ENCODE data around the gene TARS3. TPM values are rescaled to one million over a fixed set of nuclear protein-coding genes. Genes with fewer than 3 reads are reported as not detected.
"Not testable (repeated sequence)": the region's sequence is repeated elsewhere in the genome, so short reads cannot be mapped to it uniquely, and the experiment has no call there.

The TARS3 gene
- total RNA-seq, 4 donors from 2014 or later, result 11.4 to 20.5 (median 15.3) TPM

GRCh38 chr15:101637516-101637915 lies 86.8 kb downstream of the TARS3 start:
- TF ChIP-seq, protein P1, sequence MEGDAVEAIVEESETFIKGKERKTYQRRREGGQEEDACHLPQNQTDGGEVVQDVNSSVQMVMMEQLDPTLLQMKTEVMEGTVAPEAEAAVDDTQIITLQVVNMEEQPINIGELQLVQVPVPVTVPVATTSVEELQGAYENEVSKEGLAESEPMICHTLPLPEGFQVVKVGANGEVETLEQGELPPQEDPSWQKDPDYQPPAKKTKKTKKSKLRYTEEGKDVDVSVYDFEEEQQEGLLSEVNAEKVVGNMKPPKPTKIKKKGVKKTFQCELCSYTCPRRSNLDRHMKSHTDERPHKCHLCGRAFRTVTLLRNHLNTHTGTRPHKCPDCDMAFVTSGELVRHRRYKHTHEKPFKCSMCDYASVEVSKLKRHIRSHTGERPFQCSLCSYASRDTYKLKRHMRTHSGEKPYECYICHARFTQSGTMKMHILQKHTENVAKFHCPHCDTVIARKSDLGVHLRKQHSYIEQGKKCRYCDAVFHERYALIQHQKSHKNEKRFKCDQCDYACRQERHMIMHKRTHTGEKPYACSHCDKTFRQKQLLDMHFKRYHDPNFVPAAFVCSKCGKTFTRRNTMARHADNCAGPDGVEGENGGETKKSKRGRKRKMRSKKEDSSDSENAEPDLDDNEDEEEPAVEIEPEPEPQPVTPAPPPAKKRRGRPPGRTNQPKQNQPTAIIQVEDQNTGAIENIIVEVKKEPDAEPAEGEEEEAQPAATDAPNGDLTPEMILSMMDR (IDR thresholded peaks at IDR 0.05), result no peak
- no peak for ATAC-seq (ENCODE audit: low FRiP score)
- no peak for DNase-seq (ENCODE audit: low spot score)

DNA sequence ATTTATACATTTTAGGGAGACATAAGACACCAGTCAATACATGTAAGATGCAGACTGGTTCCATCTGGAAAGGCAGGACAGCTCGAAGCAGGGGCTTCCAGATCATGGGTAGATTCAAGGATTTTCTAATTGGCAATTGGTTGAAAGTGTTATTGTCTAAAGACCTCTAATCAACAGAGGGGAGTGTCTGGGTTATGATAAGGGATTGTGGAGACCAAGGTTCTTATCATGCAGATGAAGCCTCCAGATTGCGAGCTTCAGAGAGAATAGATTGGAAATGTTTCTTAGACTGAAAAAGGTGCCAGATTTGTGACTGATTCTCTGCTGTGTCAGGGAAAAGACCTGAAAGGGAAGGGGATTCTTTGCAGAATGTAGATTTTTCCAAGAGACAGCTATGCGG lies 87.2 kb downstream of the TARS3 start:
- TF ChIP-seq, protein P1 (IDR thresholded peaks at IDR 0.05), result no peak
- ATAC-seq (ENCODE audit: low FRiP score) (no peak), DNase-seq (ENCODE audit: low spot score) (no peak)

DNA sequence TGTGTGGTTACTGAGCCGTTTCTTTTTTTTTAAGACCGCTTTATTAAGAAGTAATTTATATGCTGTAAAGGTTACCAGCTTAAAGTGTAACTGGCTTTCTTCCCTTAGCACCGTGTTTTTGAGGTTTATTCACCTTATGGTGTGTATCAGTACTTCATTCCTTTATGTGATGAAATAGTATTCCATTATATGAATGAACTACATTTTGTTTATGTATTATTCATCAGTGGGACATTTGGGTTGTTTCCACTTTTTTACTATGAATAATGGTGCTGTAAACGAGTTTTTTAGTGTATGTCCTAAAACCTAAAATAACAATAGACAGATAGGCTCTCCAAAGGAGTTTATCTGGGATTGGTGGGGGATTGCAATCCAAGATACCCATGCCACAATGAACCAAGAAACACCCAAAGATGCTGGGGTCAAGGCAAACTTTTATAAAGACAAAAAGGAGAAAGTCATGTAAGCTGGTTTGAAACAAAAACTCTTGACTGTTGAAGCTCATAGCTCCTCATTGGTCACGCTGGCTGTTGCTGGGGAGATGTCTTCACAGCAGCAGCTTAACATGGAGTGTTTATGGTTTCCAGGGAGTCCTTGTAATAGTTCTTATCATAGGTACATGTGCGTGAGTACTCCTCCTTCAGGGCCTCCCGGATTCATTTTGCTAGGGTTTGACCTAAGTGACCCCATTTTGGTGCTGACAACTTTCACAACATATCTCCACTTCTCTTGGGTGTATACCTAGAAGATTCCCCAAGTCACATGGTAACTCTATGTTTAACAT lies 88.1 kb downstream of the TARS3 start:
- ATAC-seq (ENCODE audit: low FRiP score) (no peak), DNase-seq (ENCODE audit: low spot score) (no peak)
- TF ChIP-seq, protein P1 (IDR thresholded peaks at IDR 0.05), result no peak

DNA sequence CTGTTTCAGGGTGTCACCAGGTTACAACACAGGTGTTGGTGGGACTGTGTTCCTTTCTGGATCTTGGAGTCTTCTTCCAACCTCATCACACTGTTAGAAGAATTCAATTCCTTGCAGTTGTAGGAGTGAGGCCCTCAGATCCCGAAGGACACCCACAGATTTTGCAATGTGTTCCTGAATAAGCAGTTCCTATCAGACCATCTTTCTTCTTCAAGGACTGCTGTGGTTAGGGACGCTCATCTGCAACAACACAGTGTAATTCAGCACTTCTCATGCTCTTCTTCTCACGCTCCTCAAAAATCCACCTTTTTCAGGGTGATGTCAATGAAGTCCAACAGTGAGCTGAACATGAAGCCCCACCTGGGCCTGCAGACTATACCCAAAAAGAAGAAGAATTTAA lies 90.9 kb downstream of the TARS3 start:
- ATAC-seq (ENCODE audit: low FRiP score) (no peak), DNase-seq (ENCODE audit: low spot score) (no peak)
- TF ChIP-seq, protein P1 (IDR thresholded peaks at IDR 0.05), result no peak

- ATAC-seq (ENCODE audit: low FRiP score); DNase-seq (ENCODE audit: low spot score): not testable (repeated sequence)
These were observed 97.5 kb downstream of the TARS3 start for GRCh38 chr15:101626729-101627128.

- ATAC-seq (ENCODE audit: low FRiP score) (no peak), DNase-seq (ENCODE audit: low spot score) (no peak)
These were observed 98.3 kb downstream of the TARS3 start for GRCh38 chr15:101625980-101626379.

DNA sequence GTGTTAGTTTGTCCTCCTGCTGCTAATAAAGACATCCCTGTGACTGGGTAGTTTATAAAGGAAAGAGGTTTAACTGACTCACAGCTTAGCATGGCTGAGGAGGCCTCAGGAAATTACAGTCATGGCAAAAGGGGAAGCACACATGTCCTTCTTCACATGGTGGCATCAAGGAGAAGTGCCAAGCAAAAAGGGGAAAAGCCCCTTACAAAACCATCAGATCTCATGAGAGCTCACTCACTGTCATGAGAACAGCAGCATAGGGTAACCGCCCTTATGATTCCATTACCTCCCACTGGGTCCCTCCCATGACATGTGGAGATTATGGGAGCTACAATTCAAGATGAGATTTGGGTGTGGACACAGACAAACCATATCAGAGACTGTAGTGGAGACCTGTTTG lies 99.1 kb downstream of the TARS3 start:
- ATAC-seq (ENCODE audit: low FRiP score), result no peak

More at GRCh38 chr15:101625980-101626379, 98.3 kb downstream of the TARS3 start:
- TF ChIP-seq, protein P1 (IDR thresholded peaks at IDR 0.05), result no peak

More for the DNA sequence above, 99.1 kb downstream of the TARS3 start:
- TF ChIP-seq, protein P1 (IDR thresholded peaks at IDR 0.05), result no peak
- no peak for DNase-seq (ENCODE audit: low spot score)
